Measurements from ENCODE around the gene GPR15.

The GPR15 gene

DNA sequence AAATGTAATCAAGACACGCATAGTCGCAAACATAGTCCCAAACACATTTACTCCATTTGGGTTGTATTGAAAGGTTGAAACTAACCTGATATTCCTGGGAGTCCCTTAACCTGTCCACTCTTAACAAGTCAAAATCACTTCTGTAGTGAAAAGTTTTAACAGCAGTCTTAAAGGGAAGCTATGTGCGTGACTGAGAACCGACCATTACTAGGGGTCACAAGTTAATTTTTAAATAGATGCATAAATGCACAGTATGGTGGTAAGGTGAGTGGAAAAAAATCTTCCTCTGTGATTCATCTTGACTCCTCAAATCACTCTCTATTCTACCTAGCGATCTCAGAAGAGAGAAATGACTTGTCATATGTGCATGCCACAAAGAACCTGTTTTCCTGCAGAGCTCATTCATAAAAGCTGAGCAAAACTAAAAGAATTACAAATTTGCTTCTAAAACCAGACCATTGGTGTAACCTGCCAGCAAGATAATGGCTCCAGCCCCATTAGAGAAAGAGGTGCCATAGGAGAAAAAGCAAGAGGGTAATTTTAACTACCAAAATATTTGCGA is 4.8 kb downstream of the GPR15 start:
- H3K4me3 ChIP-seq (replicated peaks in 1 of 2; ENCODE audit: low read depth in 2 of 2, low read length in 2 of 2): no peak overlapping the region
- DNase-seq (ENCODE audit: low read depth in 2 of 2): no peak
- TF ChIP-seq, protein P1, sequence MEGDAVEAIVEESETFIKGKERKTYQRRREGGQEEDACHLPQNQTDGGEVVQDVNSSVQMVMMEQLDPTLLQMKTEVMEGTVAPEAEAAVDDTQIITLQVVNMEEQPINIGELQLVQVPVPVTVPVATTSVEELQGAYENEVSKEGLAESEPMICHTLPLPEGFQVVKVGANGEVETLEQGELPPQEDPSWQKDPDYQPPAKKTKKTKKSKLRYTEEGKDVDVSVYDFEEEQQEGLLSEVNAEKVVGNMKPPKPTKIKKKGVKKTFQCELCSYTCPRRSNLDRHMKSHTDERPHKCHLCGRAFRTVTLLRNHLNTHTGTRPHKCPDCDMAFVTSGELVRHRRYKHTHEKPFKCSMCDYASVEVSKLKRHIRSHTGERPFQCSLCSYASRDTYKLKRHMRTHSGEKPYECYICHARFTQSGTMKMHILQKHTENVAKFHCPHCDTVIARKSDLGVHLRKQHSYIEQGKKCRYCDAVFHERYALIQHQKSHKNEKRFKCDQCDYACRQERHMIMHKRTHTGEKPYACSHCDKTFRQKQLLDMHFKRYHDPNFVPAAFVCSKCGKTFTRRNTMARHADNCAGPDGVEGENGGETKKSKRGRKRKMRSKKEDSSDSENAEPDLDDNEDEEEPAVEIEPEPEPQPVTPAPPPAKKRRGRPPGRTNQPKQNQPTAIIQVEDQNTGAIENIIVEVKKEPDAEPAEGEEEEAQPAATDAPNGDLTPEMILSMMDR (IDR thresholded peaks at IDR 0.05; ENCODE audit: low read depth, low read length): no peak

DNA sequence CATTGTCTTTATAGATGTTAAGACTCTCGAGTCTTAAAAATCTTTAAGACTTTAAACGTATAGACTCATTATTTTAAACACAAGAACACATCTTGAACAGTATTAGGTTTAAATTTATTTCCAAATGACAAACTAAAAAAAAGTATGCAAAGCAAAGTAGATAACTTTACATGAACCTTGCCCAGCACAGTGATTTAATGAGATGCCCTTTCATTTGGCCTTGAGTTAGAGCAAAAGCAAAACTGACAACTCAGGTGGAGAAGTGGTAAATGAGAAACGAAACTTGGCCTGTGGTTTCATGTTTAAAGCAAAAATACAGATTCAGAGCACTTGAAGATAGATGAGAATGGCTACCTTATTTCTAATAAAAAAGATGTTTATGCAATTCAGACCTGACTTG is 8.6 kb downstream of the GPR15 start:
- no peak overlapping the region for H3K4me3 ChIP-seq (replicated peaks in 1 of 2; ENCODE audit: low read depth in 2 of 2, low read length in 2 of 2)
- TF ChIP-seq, protein P1 (IDR thresholded peaks at IDR 0.05; ENCODE audit: low read depth, low read length): no peak
- no peak for DNase-seq (ENCODE audit: low read depth in 2 of 2)

DNA sequence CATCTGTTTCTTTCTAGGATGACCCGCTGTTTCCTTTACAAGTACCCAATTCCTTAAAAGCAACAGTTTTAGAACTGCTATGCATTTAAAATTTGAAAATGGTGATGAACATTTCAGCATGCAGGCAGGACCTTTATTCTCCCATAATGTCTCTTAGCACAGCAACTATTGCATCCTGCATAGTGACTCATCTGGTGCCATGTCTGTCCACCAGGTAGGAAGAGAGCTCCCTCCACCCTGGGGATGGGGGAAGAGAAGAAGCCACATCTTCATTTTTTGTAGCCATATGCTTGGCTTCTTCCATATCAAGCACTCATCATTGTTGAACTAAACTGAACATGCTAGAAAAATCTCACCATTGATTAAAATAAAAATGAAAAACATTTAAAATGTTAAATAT is 9.9 kb downstream of the GPR15 start:
- DNase-seq (ENCODE audit: low read depth in 2 of 2): no peak
- no peak overlapping the region for H3K4me3 ChIP-seq (replicated peaks in 1 of 2; ENCODE audit: low read depth in 2 of 2, low read length in 2 of 2)
- TF ChIP-seq, protein P1 (IDR thresholded peaks at IDR 0.05; ENCODE audit: low read depth, low read length): no peak

DNA sequence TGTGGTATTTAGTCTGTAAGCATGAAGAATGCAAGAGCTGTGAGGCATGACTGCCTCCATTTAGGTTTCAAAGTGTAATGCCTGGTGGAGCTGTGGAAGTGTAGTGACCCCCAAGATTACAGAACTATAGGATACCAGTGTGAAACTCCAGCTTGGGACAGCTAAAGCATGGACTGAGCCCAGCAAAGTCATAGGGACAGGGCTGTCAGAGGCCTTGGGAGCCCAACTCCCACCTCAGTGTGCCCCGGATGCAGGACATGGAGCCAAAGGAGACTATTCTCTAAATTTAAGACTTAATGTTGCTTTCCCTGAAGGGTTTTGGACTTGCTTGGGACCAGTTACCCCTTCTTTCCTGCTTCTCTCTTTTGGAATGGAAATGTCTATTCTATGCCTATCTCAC is 10.8 kb downstream of the GPR15 start:
- H3K4me3 ChIP-seq (replicated peaks in 1 of 2; ENCODE audit: low read depth in 2 of 2, low read length in 2 of 2): no peak overlapping the region
- TF ChIP-seq, protein P1 (IDR thresholded peaks at IDR 0.05; ENCODE audit: low read depth, low read length): no peak
- no peak for DNase-seq (ENCODE audit: low read depth in 2 of 2)

DNA sequence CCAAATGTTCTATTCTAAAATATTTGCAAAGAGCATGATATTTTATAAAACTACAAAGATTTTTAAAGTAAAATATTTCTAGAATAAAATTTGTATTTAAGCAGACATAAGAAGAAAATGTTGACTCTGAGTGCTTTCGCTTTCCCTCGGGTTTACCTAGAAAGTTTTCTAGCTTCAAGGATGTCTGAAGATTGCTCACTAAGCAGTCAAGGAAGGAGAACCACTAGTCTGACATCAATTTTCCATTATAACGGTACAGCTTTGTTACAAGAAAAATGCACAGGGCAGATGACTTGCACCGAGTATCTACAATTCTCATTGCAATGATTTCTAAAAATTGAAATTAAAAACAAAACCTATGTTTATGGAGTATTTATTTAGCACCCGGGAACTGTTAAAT is 14.2 kb downstream of the GPR15 start:
- TF ChIP-seq, protein P1 (IDR thresholded peaks at IDR 0.05; ENCODE audit: low read depth, low read length): no peak
- H3K4me3 ChIP-seq (replicated peaks in 1 of 2; ENCODE audit: low read depth in 2 of 2, low read length in 2 of 2): no peak overlapping the region
- DNase-seq (ENCODE audit: low read depth in 2 of 2): no peak

DNA sequence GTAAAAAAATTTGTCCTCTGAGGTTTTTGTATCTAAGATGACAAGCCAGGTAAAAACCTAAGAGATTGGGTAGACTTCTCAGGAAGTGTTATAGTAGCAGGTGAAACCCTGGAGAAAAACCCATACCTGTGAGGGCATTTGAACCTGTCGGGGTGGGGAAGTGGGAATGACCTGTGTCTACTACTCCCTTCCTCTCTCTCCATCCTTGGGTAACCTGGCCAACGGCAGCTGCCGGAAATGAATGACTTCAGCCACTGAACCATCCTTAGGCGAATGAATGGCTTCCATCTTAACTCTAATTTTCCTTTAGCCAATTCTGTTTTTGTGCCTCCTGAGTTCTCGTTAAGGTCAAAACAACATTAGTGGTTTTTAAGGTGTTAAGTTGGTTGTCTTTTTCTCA is 16.8 kb downstream of the GPR15 start:
- TF ChIP-seq, protein P1 (IDR thresholded peaks at IDR 0.05; ENCODE audit: low read depth, low read length): no peak
- H3K4me3 ChIP-seq (replicated peaks in 1 of 2; ENCODE audit: low read depth in 2 of 2, low read length in 2 of 2): no peak overlapping the region
- no peak for DNase-seq (ENCODE audit: low read depth in 2 of 2)

DNA sequence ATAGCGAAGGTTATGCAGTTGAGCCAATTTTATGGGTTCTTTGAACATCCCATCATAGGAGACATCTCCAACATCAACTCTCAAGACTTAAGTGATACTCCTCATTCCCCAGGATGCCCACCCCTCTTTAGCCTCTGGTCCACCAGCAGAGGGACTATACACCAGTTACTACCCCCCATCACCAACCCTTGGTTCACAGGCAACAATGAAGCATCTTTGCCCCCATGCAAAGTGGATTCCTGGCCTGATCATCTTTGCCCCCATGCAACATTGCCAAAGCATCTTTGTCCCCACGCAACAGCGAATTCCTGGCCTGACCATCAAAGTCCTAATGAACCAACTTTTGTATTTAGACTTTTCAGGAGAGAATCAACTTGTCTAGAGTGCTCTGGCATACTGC is 19.1 kb downstream of the GPR15 start:
- DNase-seq (ENCODE audit: low read depth in 2 of 2): no peak
- TF ChIP-seq, protein P1 (IDR thresholded peaks at IDR 0.05; ENCODE audit: low read depth, low read length): no peak
- no peak overlapping the region for H3K4me3 ChIP-seq (replicated peaks in 1 of 2; ENCODE audit: low read depth in 2 of 2, low read length in 2 of 2)
